ENCODE results near the gene FOXE3. TPM values are rescaled to one million over a fixed set of nuclear protein-coding genes. Genes with fewer than 3 reads are reported as not detected.

Gene FOXE3
- polyA plus RNA-seq, 2 of the 4 experiments (the other 2 are of a cell fraction): 0.08 TPM; not detected in 1

GRCh38 chr1:47412437-47412836 lies 3.6 kb upstream of the FOXE3 start:
- WGBS (ENCODE audit: missing lambda C conversion rate): 86% methylated on average over 4 of the region's 14 CpGs
- DNase-seq (ENCODE audit: low read depth in 1 of 2, low spot score in 1 of 2) (no peak), FAIRE-seq (no peak), ATAC-seq (no peak)
- H3K27ac ChIP-seq: no peak overlapping the region
- TF ChIP-seq MAFK (IDR thresholded peaks at IDR 0.05; ENCODE audit: partially characterized antibody) (no peak), POLR2A (IDR thresholded peaks at IDR 0.05; ENCODE audit: low read length) (no peak), POLR2AphosphoS2 (conservative IDR thresholded peaks at IDR 0.05; ENCODE audit: low read length) (no peak), HEYL (CRISPR knock-in tag; IDR thresholded peaks at IDR 0.05) (no peak), HOXB5 (CRISPR knock-in tag; IDR thresholded peaks at IDR 0.05) (no peak), CBX2 (IDR thresholded peaks at IDR 0.05; ENCODE audit: borderline replicate concordance, low read depth) (no peak)
- CTCF ChIA-PET: interaction anchor here (1.0 to 1.2 kb wide), 2 partner anchors 61 to 314 kb away, joined by 3 to 7 read pairs; no protein-coding TSS in a partner anchor
- POLR2A ChIA-PET: no interaction called here
- no peak overlapping the region for H3K4me2 ChIP-seq
- H3K4me1 ChIP-seq: no peaks in the 10 kb centered on the region
- no peak overlapping the region for H3K4me3 ChIP-seq
- H3K9me3 ChIP-seq: no peaks in the 10 kb centered on the region

GRCh38 chr1:47416319-47417169 lies 459 bp downstream of the FOXE3 start:
- peak overlapping the region; percentile 38 for H3K4me3 ChIP-seq
- peak overlapping the region; percentile 78 for H3K4me2 ChIP-seq
- peak; percentile 30 to 59; a peak in 3 of 6 replicates for ATAC-seq
- H3K4me1 ChIP-seq: no peaks in the 10 kb centered on the region
- peak overlapping the region in 1 of 2 experiments; percentile 62; a peak in 3 of 6 replicates for H3K27ac ChIP-seq
- no peak for TF ChIP-seq TFCP2L1 (CRISPR knock-in tag; IDR thresholded peaks at IDR 0.05)
- no peak for TF ChIP-seq CBX8 (IDR thresholded peaks at IDR 0.05)
- TF ChIP-seq CTCF (IDR thresholded peaks at IDR 0.05): no peak
- TF ChIP-seq HOXA7 (CRISPR knock-in tag; IDR thresholded peaks at IDR 0.05): no peak
- no peak for TF ChIP-seq EP300 (IDR thresholded peaks at IDR 0.05)
- TF ChIP-seq ELK1 (IDR thresholded peaks at IDR 0.05; ENCODE audit: low read depth, low read length): no peak
- no peak for TF ChIP-seq EHF (CRISPR knock-in tag; IDR thresholded peaks at IDR 0.05)
- TF ChIP-seq CEBPB (IDR thresholded peaks at IDR 0.05): no peak
- TF ChIP-seq ZC3H11A (IDR thresholded peaks at IDR 0.05): no peak
- no peak for TF ChIP-seq SMC3 (IDR thresholded peaks at IDR 0.05)
- TF ChIP-seq NFE2L2 (conservative IDR thresholded peaks at IDR 0.05; ENCODE audit: low read length): no peak
- WGBS (ENCODE audit: missing lambda C conversion rate): 83% methylated on average over 6 of the region's 134 CpGs
- no peak for FAIRE-seq
- no peak for DNase-seq (ENCODE audit: low read depth in 1 of 2, low spot score in 1 of 2)
- ChIA-PET POLR2A (no interaction called here), CTCF (interaction anchor here (2.0 to 2.7 kb wide), 2 partner anchors 310 kb away, joined by 8 to 10 read pairs; no protein-coding TSS in a partner anchor)
- H3K9me3 ChIP-seq: no peaks in the 10 kb centered on the region

- DNase-seq (ENCODE audit: low read depth in 1 of 2, low spot score in 1 of 2) (no peak), FAIRE-seq (no peak), ATAC-seq (no peak)
- WGBS (ENCODE audit: missing lambda C conversion rate): over 99% methylated on average over 17 of the region's 39 CpGs
- H3K4me2 ChIP-seq: peak overlapping the region; percentile 78; the same call in 2 of the 3 replicates
- H3K4me1 ChIP-seq: no peaks in the 10 kb centered on the region
- no peak overlapping the region; a peak in 1 of 6 replicates for H3K27ac ChIP-seq
- POLR2A ChIA-PET: no interaction called here
- H3K4me3 ChIP-seq: no peak overlapping the region; the same call in 2 of the 3 replicates
- CTCF ChIA-PET: interaction anchor here (0.9 to 2.1 kb wide), 3 partner anchors 20 to 309 kb away, joined by 3 to 11 read pairs (median 8); partner anchors contain the start of gene FOXD2
- TF ChIP-seq NFE2L2 (conservative IDR thresholded peaks at IDR 0.05; ENCODE audit: low read length) (no peak), BCL3 (IDR thresholded peaks at IDR 0.05) (no peak), HEYL (CRISPR knock-in tag; IDR thresholded peaks at IDR 0.05) (no peak), CTCF (IDR thresholded peaks at IDR 0.05) (no peak), HOXB13 (CRISPR knock-in tag; IDR thresholded peaks at IDR 0.05; ENCODE audit: low read depth) (no peak)
- H3K9me3 ChIP-seq: no peaks in the 10 kb centered on the region
These were observed 1.3 kb downstream of the FOXE3 start for GRCh38 chr1:47417170-47418044.

Data from A549 (cell line).